Raji (cell line): ENCODE results near the gene C20orf173.

Experiments used
- POLR2A ChIP-seq: IDR thresholded peaks from 2 replicates; pipeline ENCODE4 v1.6.1; 2011; ENCODE audit warnings: low read depth, low read length, control low read depth; ENCODE audit not compliant: insufficient read depth

The C20orf173 gene, protein sequence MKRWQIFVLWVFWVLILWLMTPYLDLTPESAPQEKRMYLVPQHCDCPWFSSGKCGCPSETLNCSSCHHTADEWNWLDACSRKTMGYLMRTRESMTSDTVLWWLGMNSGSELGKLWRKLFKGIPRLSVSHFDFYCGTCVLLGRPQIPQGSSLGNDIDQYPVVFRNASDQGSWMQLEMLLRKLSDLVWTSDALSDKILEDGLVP

DNA sequence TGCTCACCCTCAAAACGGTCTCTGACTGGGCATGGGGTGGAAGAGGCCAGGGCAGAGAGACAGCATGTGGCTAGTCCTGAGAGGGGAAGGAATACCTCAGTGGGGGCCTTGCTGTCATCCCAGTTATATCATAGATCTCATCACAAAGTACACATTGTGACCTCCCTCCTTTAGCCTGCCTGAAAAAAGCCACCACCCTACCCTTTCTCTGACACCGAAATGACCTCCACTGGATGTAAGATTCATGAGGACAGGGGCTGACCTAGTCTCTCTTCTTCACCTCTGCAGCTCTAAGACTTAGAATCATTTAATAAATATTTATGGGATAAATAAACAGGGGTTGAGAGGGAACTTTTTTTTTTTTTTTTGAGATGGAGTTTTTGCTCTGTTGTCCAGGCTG lies at the start of gene C20orf173:
TSS of gene C20orf173 (minus strand) at position 101 of the 400 bp plus-strand sequence. CDS start 279 bp downstream, outside the sequence.
- TF ChIP-seq POLR2A = no peak

DNA sequence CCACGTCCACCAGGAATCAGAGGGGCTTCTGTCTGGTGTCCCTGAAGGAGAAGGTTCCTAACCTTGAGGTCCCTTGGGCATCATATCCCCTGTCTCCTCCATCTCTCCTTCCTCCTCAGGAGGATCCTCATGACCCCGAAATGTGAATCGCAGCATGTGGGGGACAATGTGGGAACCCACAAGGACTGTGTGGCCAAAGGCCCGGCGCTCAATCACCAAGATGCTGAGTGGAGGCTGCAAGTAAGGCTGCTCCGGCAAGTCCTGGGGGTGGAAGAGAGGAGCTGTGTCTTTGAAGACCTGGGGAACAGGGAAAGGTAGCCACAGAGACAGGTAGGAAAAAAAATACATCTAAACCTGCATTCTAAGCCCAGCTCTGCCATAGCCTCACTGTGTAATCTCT lies 49.7 kb upstream of the C20orf173 start:
- TF ChIP-seq POLR2A = no peak

DNA sequence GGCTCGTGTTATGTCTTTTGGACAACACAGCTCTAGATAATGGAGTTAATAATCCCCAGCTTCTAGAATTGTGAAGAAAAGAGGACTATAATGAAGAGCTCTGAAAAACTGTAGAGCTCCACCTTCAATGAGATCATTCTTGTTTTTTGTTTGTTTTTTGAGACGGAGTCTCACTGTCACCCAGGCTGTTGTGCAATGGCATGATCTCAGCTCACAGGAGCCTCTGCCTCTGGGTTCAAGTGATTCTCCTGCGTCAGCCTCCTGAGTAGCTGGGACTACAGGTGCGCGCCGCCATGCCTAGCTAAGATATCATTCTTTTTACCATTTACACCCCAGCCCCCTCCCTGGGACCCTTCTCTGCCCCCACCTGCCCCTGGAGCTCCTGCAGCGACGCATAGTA lies 49.0 kb upstream of the C20orf173 start:
- TF ChIP-seq POLR2A = no peak

DNA sequence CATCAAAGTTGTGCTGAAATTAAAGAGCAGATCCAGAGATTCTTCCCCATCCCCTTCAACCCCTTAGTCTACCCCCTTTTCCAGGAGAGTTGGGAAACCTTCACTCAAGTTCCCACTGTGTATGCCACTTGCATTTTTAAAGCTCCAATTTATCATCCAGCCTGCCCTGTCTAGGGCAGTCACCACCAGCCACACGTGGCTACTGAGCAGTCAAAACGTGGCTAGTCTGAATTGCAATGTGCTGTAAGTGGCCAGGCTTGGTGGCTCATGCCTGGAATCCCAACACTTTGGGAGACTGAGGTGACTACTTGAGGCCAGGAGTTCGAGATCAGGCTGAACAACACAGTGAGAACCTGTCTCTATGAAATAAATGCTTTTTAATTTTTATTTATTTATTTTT lies 47.4 kb upstream of the C20orf173 start:
- no peak for TF ChIP-seq POLR2A

DNA sequence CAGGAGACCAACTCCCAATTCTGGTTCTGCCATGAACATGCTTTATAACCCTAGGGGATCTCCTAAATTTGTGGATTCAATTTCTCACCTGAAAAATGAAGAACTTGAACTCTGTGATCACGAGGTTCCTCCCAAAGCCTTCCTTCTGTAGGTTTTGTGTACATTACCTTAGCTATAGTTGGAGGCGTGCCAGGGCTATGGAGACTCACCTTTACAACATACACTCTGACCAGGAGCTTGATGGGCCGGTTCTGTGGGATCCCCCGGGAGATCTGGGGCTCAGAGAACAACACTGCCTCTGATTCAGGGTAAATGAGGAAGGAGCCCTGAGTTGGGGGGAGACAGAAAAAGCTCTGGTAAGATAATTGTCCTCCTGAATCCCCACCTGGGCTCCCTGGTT lies 46.5 kb upstream of the C20orf173 start:
- no peak for TF ChIP-seq POLR2A

DNA sequence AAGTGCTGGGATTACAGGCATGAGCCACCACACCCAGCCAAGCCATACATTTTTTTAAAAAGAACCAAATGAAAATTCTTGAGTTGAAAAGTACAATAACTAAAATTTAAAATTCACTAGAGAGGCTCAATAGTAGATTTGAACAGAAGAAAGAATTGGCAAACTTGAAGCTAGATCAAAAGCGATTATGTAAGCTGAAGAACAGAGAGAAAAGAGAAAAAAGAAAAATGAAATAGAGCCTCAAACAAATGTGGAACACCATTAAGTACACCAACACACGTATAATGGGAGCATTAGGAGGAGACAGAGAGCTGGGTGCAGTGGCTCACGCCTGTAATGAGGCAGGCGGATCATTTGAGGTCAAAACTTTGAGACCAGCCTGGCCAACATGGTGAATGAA lies 43.4 kb upstream of the C20orf173 start:
- TF ChIP-seq POLR2A = no peak

DNA sequence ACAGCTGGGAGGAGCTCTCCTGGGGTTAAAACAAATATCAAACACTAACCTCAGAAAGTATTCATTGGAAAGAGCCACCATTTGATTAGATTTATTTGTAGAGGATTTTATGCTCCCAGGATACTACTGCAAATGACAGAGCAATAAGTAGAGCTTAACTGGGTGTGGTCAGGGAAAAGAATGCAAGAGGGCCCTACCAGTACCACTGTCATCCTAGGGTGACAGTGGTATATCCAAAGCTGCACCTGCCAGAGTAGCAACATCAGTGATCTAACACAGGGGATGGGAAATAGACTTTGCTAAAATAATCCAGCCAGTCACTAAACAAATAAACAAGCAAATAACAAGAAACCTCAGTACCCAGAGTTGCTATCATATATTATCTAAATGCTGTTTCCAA lies 42.1 kb upstream of the C20orf173 start:
- no peak for TF ChIP-seq POLR2A

DNA sequence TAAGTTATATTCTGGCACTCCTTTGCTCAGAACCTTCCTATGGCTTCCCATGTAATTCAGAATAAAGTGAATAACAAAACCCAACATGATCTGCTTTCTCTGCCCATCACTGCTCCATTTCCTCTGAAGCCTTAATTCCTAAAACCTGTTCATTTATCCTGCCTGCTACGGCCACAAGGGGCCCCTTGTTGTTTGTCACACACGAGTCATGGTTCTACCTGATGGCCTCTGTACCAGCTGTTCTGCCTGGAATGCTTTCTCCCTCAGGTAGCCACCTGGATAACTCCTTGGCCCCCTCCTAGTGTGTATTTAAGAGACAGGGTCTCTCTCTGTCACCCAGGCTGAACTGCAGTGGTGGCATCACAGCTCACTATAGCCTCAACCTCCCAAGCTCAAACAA lies 39.2 kb upstream of the C20orf173 start:
- TF ChIP-seq POLR2A = no peak

DNA sequence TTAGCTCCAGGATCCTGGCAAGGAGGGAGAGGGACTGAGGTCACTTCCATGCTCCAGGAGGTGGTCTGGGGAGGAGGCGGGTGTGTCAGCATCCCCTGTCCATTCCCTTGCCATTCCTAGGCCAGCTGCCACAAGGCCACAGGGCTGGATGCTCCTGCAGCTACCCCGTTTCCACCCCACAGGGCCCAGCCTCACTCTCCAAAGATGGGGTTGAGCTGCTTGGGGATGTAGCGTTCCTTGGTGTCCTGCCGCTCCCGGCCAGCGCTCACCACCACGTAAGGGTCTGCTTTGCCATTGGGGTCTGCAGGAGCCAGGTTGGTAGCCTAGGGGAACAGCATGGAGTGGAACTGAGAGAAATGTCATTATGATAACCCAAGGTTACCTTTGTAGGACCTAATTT lies 35.5 kb upstream of the C20orf173 start:
- TF ChIP-seq POLR2A = no peak

DNA sequence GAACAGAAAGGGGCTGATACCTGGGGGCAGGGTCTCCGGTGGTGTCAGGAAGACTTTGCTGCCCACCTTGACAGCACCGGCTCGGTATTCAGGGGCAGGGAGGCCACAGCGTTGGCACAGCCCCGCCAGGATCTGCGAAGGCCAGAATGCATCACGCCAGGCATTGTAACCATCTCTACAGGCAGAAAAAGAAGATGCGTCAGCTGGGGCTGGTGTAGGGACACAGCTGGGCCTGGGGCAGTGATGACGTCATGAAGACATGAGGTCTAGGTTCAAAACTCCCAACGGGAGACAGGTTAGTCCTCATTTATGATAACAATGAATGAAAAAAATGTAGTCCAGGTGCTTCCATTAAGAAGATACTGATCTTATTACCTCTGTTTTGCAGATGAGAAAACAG lies 34.4 kb upstream of the C20orf173 start:
- no peak for TF ChIP-seq POLR2A

DNA sequence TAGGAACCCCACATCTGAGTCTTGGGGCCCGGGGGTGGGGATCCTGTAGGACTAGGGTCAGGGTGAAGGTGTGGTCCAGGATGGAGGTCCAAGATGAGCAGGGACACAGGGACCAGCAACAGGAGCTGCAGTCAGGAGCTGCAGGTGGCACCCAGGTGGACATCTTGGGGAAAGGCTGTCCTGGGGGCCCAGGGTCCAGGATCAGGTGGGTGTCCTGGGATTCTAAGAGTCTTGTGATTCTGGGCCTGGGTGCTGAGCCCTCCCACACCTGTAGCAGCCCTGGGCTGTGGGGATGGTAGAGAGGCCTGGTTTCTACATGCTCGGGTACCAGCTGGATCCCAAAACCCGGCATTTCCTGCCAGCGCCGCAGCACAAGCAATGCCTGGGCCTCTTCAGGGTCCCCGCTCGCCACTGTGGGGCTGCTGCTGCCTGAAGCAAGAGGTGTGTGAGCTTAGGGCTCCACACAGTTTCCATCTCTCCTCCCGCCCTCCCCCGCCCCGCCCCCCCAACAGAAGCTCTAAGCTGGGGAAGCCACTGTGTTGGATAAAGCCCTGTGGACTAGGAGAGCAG lies 33.2 kb upstream of the C20orf173 start:
- no peak for TF ChIP-seq POLR2A

DNA sequence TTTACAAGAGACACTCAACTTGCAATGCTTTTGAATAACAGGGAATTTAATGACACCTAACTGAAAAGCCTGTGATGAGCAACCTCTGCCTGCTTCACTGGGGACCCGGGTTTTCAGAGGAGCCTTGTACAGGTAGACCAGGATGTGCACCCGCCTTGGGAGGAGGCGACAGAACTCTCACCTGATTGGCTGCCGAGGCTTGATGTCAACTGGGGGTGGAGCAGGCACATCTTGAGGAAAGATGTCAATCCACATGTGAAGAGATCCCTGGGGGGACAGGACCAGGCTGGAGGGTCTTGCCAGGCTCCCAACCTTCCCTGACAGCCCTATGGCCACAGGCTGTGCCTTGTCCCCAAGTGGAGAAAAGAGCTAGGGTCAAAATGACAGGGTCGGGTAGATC lies 32.2 kb upstream of the C20orf173 start:
- no peak for TF ChIP-seq POLR2A

DNA sequence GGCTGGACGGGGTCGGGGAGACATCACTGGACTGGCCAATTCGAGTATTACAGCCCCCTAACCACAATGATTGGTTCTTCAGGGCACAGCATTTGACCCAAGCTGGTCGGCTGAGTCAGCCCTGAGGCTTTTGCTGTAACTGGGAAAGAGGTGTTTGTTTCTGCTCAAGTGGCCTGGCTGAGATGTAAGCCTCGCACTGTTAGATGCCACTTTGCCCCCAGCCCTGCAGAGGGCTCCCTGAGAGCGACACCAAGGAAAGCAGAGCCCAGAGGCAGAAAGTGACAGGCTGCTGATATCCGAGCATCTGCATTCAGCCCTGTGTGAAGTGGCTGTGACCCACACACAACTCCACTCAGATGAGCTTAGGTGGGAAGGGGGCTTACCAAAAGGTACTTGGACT lies 31.8 kb upstream of the C20orf173 start:
- TF ChIP-seq POLR2A = no peak

DNA sequence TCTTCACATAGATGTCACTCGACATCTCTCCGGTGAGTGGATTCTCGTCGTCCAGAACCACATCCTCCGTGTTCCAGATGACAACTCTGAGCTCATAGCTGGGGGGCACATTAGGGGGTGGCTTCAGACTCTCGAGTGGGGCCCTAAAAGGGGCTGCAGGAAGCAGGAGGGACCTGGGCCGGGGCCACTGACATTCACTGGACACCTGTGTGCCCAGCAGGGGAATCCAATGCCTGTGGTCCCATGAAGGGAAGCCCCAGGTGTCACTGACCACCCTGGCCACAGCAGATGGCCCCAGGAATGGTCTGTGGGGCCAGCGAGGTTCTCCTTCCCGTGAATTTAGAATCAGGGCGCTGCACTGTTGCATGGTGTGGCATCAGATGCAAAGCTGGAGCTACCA lies 31.1 kb upstream of the C20orf173 start:
- TF ChIP-seq POLR2A = no peak

DNA sequence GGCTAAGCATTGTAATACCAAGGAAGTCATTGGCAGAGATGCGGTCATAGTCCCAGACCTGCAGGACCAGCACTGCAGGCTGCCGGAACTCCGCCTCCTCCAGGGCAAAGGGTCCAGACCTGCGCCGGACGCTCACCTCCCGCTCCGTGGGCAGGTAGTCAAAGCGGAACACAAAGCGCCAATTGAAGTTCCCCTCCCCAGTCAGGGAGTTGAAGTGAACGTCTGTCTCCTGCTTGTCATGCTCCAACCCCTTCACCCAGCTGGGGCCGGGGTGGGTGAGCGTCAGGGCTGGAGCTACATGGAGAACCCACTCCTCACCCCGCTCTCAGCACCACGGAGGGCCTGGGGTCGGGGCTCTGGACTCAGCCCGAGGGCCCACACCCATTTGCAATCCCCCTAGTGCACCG lies 30.7 kb upstream of the C20orf173 start:
- TF ChIP-seq POLR2A = no peak

DNA sequence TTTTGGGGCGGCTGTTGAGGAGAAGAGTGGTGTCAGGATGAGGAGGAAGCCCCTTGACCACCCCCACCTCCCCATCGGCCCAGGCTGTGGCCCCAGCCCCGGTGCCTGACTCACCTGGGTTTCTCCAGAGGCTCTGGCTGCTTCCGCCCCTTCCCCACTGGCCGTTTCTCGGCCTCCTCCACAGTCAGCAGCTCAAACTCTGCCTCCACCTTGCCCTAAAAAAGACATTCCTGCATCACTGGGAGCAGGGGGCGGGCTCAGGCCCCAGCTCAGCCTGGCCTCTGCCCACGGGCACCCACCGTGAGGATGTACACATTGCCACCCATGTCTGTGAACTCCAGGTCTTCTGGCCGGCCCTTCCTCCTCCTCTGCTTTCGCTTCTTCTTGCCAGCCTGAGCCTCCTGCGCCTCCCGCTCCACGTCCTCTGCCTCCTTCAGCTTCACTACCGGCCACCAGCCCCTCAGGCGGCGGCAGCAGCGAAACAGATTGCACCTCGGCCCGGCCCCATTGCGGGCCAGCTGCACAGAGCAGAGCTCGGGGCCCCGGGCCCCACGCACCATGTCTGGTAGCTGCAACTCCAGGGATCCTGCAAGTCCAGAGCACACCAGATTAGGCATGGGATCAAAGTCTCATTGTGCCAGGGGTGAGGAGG lies 29.7 kb upstream of the C20orf173 start:
- TF ChIP-seq POLR2A = no peak

DNA sequence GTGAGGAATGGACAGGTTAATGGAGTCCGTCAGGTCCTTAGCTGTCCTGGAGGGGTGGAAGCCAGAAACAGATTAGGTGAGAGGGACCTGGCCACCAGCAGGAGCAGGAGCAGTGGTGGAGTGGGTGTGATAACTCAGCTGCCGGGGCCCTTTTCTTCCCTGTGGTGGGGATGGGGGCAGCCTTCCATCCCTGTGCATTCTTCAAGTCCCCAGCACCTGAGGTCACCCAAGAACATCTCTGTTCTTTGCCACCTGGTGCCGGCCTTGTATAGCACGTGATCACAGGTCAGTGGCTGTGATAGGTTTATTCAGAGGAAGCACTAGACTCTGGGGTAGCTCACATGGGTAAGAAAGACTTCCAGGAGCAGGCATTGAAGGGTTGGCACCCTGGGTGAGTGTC lies 29.0 kb upstream of the C20orf173 start:
- no peak for TF ChIP-seq POLR2A
